GM12873 (cell line): ENCODE results near the gene PPP1R36.
A peak's percentile ranks its signal among the peaks of the same experiment; 100 is the strongest.

Experiments
- TF ChIP-seq, protein P1 (sequence below): IDR thresholded peaks from 2 replicates; pipeline ENCODE4 v1.5.1; 2012; ENCODE audit warnings: low read depth, mild to moderate bottlenecking, moderate library complexity, low read length, control low read depth; ENCODE audit not compliant: insufficient read depth; ENCODE audit errors: missing control alignments

PPP1R36 gene

DNA sequence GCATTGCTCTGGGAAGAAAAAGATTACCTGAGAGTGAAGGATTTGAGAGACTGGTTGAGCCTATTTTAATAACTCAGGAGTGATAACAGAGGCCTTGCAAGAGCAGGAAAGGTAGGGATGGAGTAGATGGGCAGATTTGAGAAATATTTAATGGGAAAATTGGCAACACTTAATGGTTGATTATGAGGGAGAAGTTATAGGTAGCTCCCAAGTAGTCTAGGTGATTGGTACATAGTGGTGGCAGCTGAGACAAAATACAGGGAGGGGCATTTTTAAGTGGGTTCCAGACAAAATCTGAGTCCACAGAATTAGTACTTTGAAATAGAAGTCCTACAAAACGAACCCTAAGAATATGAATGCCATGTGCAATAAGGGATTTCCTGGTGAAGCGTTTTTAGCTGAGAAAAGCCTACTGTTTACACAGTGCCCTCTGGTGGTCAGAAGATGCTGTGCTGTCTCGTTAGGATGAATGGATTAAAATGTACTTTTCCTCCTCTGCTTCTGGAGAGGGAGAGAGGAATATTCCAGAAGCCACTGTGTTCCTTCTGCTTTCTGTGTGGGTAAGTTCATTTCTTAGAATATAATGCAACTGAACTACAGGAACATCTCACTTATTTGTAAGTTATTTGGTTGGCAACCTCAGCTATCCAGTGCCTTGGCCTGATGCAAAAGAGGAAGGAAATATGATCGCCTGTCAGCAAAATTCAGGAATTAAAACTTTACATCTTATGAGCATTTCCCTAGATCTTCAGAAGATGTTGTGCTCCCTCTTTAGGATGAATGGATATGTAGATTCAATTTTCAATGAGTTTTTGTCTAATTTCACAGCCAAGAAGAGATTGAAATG, 38.7 kb upstream of the PPP1R36 start:
- TF ChIP-seq, protein P1, sequence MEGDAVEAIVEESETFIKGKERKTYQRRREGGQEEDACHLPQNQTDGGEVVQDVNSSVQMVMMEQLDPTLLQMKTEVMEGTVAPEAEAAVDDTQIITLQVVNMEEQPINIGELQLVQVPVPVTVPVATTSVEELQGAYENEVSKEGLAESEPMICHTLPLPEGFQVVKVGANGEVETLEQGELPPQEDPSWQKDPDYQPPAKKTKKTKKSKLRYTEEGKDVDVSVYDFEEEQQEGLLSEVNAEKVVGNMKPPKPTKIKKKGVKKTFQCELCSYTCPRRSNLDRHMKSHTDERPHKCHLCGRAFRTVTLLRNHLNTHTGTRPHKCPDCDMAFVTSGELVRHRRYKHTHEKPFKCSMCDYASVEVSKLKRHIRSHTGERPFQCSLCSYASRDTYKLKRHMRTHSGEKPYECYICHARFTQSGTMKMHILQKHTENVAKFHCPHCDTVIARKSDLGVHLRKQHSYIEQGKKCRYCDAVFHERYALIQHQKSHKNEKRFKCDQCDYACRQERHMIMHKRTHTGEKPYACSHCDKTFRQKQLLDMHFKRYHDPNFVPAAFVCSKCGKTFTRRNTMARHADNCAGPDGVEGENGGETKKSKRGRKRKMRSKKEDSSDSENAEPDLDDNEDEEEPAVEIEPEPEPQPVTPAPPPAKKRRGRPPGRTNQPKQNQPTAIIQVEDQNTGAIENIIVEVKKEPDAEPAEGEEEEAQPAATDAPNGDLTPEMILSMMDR = peak; percentile 89

DNA sequence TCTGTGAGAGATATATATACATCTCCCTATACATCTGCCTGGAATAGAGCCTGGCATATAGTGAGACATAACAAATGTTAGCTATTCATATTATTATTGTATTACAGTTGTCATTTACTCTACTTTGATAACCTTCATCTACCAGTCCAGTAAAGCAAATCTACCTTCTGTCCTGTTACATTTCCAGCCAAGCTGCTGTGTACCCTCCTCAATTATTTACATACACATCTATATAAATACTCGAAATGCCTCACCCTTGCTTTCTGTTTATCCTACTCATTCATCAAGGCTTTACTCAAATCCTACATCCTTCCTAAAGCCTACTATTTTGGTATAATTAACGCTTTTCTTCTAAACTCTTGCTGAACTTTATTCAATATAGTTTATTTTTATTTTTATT, 36.5 kb upstream of the PPP1R36 start:
- TF ChIP-seq, protein P1 = no peak

DNA sequence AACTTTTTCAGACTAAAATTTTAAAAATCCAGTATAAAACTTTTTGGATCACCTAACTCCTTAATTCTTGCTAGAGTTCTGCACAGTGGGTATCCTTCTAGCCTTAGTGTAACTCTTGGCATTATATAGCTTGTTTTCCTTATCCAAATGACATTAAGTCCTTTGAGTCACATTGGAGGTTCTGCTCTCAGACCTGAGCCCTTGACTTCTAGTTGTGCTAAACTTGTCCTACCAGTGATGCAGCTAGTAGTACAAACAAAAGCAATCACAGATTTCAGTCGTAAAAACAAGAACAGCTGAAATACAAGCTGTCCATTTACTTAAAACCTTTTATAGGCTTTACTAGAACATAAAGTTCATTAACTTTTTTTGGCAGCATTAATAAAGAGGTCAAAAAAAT, 34.7 kb upstream of the PPP1R36 start:
- TF ChIP-seq, protein P1 = no peak

DNA sequence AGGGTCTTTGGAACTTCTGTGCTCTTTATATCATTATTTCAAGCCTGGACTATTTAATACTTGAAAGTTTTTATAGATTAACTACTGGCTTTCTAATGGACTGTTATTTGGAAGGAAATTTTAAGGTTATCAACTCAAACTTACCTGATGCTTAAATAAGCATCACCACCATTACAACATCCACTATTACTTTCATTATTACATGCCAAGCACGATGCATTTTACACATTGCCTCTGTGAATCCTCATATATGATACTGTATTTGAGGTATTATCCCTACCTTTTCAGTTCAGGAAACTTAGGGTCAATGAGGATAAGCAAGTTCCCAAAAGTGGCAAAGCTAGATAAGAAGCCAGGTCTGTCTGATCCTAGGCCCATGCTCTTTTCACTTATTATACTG, 32.8 kb upstream of the PPP1R36 start:
- TF ChIP-seq, protein P1 = no peak

DNA sequence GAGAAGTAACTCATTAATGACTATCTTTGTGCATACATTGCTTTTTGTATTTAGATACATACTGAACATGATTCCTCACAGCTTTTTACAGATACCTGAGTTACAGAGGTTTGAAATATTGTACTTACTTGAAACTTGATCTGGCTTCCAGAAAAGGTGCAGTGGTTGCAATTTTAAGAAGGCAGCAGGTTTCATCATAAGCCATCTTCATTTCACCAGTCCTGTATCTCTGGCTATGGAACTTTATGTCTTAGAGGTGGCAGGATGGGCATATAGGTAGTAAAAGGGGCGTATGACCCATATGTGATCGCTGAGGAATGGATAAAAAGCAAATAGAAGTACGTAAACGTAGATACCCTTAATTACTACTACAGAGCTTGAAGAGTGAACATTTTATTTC, 31.5 kb upstream of the PPP1R36 start:
- TF ChIP-seq, protein P1 = no peak

DNA sequence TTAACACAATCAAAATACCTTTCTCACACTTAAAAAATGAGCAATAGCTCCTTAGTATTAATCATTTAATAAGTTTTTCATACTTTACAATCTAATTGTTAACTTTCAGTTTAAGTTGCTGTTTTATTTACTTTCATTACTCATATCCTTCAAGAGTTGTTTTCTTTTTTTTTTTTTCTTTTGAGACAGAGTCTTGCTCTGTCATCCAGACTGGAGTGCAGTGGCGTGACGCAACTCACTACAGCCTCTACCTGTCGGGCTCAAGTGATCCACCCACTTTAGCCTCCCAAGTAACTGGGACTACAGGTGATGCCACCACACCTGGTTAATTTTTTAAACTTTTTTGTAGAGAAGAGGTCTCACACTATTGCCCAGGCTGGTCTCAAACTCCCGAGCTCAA, 29.1 kb upstream of the PPP1R36 start:
- TF ChIP-seq, protein P1 = no peak

DNA sequence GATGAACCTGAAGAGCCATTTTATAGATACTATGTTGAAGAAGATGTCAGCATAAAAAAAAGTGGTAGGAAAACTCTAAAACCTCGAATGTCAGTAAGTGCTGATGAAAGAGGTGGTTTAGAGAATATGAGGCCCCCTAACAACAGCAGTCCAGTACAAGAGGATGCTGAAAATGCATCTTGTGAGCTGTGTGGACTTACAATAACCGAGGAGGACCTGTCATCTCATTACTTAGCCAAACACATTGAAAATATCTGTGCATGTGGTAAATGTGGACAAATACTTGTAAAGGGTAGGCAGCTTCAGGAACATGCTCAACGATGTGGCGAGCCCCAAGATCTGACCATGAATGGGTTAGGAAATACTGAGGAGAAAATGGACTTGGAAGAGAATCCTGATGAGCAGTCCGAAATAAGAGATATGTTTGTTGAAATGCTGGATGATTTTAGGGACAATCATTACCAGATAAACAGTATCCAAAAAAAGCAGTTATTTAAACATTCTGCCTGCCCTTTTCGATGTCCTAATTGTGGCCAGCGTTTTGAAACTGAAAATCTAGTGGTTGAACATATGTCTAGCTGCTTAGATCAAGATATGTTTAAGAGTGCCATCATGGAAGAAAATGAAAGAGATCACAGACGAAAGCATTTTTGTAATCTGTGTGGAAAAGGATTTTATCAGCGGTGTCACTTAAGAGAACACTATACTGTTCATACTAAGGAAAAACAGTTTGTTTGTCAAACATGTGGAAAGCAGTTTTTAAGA, 27.0 kb upstream of the PPP1R36 start:
- TF ChIP-seq, protein P1 = no peak
